WTC11 (cell line): ENCODE data around the gene CLIC1.

ENCODE experiments used
- ATF2 ChIP-seq: sonication (generic); formaldehyde crosslinking; IDR thresholded peaks from 2 replicates; pipeline ENCODE4 v1.8.1; 2022; ENCODE audit warnings: low read depth, missing genetic modification reagents, borderline replicate concordance
- CTCF ChIP-seq: fragments of 200-600 bp; IDR thresholded peaks from 2 replicates; pipeline ENCODE4 v1.8.0; 2022; ENCODE audit warnings: antibody characterized with exemption
- ELF4 ChIP-seq: sonication (generic); formaldehyde crosslinking; IDR thresholded peaks from 2 replicates; pipeline ENCODE4 v1.8.1; 2022; ENCODE audit warnings: low read depth, mild to moderate bottlenecking, moderate library complexity, missing genetic modification reagents
- FOXP1 ChIP-seq: sonication (generic); formaldehyde crosslinking; IDR thresholded peaks from 2 replicates; pipeline ENCODE4 v1.8.0; 2022; ENCODE audit warnings: missing genetic modification reagents, mild to moderate bottlenecking, moderate library complexity, borderline replicate concordance
- HMGXB4 ChIP-seq: sonication (generic); formaldehyde crosslinking; IDR thresholded peaks from 2 replicates; pipeline ENCODE4 v1.8.1; 2023; ENCODE audit warnings: mild to moderate bottlenecking, moderate library complexity, missing genetic modification reagents
- IRF2 ChIP-seq: sonication (generic); formaldehyde crosslinking; IDR thresholded peaks from 2 replicates; pipeline ENCODE4 v1.8.0; 2022; ENCODE audit warnings: low read depth, missing genetic modification reagents, borderline replicate concordance
- JUN ChIP-seq: sonication (generic); formaldehyde crosslinking; IDR thresholded peaks from 2 replicates; pipeline ENCODE4 v1.8.0; 2023; ENCODE audit warnings: mild to moderate bottlenecking, missing genetic modification reagents
- MAX ChIP-seq: sonication (generic); formaldehyde crosslinking; IDR thresholded peaks from 2 replicates; pipeline ENCODE4 v1.8.0; 2022; ENCODE audit warnings: mild to moderate bottlenecking, missing genetic modification reagents
- RELA ChIP-seq: sonication (generic); formaldehyde crosslinking; IDR thresholded peaks from 2 replicates; pipeline ENCODE4 v1.8.1; 2022; ENCODE audit warnings: missing genetic modification reagents, mild to moderate bottlenecking, borderline replicate concordance
- SP1 ChIP-seq: sonication (generic); formaldehyde crosslinking; conservative IDR thresholded peaks from 2 replicates; pipeline ENCODE4 v1.8.1; 2022; ENCODE audit warnings: missing genetic modification reagents
- ZBTB43 ChIP-seq: sonication (generic); formaldehyde crosslinking; IDR thresholded peaks from 2 replicates; pipeline ENCODE4 v1.8.1; 2023; ENCODE audit warnings: mild to moderate bottlenecking, missing genetic modification reagents

GRCh38 chr6:31760790-31761189 lies 24.5 kb upstream of the CLIC1 start:
- no peak for TF ChIP-seq RELA (CRISPR knock-in tag)
- TF ChIP-seq CTCF, result no peak
- TF ChIP-seq JUN, result no peak
- no peak for TF ChIP-seq ZBTB43 (CRISPR knock-in tag)
- TF ChIP-seq MAX, result no peak
- TF ChIP-seq HMGXB4 (CRISPR knock-in tag), result no peak
- no peak for TF ChIP-seq IRF2 (CRISPR knock-in tag)
- TF ChIP-seq ATF2, result no peak
- TF ChIP-seq FOXP1 (CRISPR knock-in tag), result no peak
- TF ChIP-seq ELF4 (CRISPR knock-in tag), result no peak
- TF ChIP-seq SP1 (CRISPR knock-in tag), result no peak
